ENCODE results near the gene MB21D2.
A peak's percentile ranks its signal among the peaks of the same experiment; 100 is the strongest.

The MB21D2 gene

GRCh38 chr3:192870822-192871221 lies 46.8 kb downstream of the MB21D2 start:
- no peak for FAIRE-seq

DNA sequence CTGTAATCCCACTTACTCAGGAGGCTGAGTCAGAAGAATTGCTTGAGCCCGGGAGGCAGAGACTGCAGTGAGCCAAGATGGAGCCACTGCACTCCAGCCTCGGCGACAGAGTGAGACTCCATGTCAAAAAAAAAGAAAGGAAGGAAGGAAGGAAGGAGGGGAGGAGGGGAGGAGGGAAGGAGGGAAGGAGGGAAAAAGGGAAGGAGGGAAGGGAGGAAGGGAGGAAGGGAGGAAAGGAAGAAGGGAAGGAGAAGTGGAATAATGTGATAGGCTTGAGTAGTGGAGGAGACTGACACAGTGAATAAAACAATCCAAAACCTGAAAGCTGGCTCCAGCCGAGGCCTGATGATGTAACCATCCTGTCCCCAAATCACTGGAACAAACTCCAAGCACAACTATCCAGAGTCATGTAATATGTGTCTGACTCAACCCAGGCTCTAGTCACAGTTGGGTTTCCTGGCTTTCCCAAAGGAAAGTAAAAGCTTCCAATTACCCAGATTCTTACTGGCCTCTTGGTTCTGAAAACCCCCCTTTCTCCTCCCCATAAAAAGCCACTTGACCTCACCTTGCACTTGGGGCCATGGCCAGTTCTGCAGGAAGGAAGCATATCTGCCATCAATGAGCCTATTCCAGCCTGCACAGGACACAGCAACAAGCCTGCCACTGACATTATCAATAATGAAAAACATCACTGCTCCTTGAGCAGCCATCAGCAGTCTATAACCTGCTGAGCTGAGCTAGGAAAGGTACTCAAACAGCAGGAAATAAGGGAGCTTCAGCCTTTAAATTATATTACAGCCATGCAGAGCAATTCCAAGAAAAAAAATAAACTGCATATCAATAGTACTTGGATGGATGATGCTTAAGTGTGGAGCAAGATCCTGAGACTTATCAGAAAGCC lies 48.3 kb downstream of the MB21D2 start:
- no peak for TF ChIP-seq POU2F2 (IDR thresholded peaks at IDR 0.05; ENCODE audit: low read depth, low read length)
- no peak for TF ChIP-seq SPI1 (IDR thresholded peaks at IDR 0.05; ENCODE audit: low read depth, low read length)
- no peak for TF ChIP-seq POLR2AphosphoS5 (IDR thresholded peaks at IDR 0.05; ENCODE audit: low read depth, low read length)
- TF ChIP-seq TAF1 (IDR thresholded peaks at IDR 0.05; ENCODE audit: low read depth, low read length): no peak
- TF ChIP-seq POLR2A (IDR thresholded peaks at IDR 0.05; ENCODE audit: low read depth, low read length): no peak
- no peak for TF ChIP-seq PAX5 (IDR thresholded peaks at IDR 0.05; ENCODE audit: insufficient read depth, low read length, severe bottlenecking)
- FAIRE-seq (peak; percentile 45), DNase-seq (ENCODE audit: insufficient read length, low spot score) (no peak)

More at GRCh38 chr3:192870822-192871221, 46.8 kb downstream of the MB21D2 start:
- no peak for TF ChIP-seq PAX5 (IDR thresholded peaks at IDR 0.05; ENCODE audit: insufficient read depth, low read length, severe bottlenecking)
- no peak for TF ChIP-seq POLR2AphosphoS5 (IDR thresholded peaks at IDR 0.05; ENCODE audit: low read depth, low read length)
- no peak for TF ChIP-seq POLR2A (IDR thresholded peaks at IDR 0.05; ENCODE audit: low read depth, low read length)
- no peak for TF ChIP-seq SPI1 (IDR thresholded peaks at IDR 0.05; ENCODE audit: low read depth, low read length)
- no peak for TF ChIP-seq POU2F2 (IDR thresholded peaks at IDR 0.05; ENCODE audit: low read depth, low read length)
- no peak for TF ChIP-seq TAF1 (IDR thresholded peaks at IDR 0.05; ENCODE audit: low read depth, low read length)
- DNase-seq (ENCODE audit: insufficient read length, low spot score): no peak

GRCh38 chr3:192867645-192868044 lies 50.0 kb downstream of the MB21D2 start:
- DNase-seq (ENCODE audit: insufficient read length, low spot score) (no peak), FAIRE-seq (no peak)

DNA sequence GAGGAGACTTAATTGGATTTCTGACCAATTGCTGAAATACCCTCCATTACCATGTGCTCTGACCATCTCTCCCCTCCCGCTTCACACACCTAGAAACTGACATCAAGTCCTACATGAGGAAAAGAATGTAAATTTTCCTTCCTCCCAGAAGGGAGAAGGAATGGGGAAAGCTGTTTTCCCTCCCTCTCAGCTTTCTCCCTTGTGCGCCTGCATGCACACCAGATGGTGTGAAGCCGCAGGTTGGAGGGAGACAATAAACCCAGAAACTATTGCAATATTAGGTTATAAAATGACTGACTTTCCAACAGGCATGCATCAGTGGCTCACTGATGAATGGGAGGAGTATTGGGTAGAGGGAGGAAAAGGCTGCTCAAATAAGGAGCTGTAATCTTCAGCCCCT lies 50.9 kb downstream of the MB21D2 start:
- TF ChIP-seq POLR2A (IDR thresholded peaks at IDR 0.05; ENCODE audit: low read depth, low read length) (no peak), TAF1 (IDR thresholded peaks at IDR 0.05; ENCODE audit: low read depth, low read length) (no peak), POU2F2 (IDR thresholded peaks at IDR 0.05; ENCODE audit: low read depth, low read length) (no peak)
- FAIRE-seq: no peak
- DNase-seq (ENCODE audit: insufficient read length, low spot score): no peak

More at GRCh38 chr3:192867645-192868044, 50.0 kb downstream of the MB21D2 start:
- TF ChIP-seq PAX5 (IDR thresholded peaks at IDR 0.05; ENCODE audit: insufficient read depth, low read length, severe bottlenecking): no peak

GRCh38 chr3:192864941-192865340 lies 52.7 kb downstream of the MB21D2 start:
- no peak for TF ChIP-seq TAF1 (IDR thresholded peaks at IDR 0.05; ENCODE audit: low read depth, low read length)
- no peak for TF ChIP-seq POLR2AphosphoS5 (IDR thresholded peaks at IDR 0.05; ENCODE audit: low read depth, low read length)
- TF ChIP-seq PAX5 (IDR thresholded peaks at IDR 0.05; ENCODE audit: insufficient read depth, low read length, severe bottlenecking): no peak
- TF ChIP-seq POU2F2 (IDR thresholded peaks at IDR 0.05; ENCODE audit: low read depth, low read length): no peak
- FAIRE-seq (peak; percentile 83), DNase-seq (ENCODE audit: insufficient read length, low spot score) (no peak)

DNA sequence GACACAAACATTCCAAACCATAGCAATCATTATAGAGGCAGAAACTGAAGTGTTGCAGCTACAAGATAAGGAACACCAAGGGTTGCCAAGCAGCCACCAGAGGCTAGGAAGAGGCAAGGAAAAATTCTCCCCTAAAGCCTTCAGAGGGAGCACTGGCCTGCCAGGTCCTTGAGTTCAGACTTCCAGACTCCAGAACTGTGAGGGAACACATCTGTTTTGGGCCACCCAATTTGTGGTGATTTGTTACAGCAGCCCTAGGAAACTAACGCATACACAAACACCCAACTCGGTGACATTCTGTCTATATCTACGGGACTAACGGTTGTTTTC lies 54.6 kb downstream of the MB21D2 start:
- DNase-seq (ENCODE audit: insufficient read length, low spot score): no peak
- TF ChIP-seq POU2F2 (IDR thresholded peaks at IDR 0.05; ENCODE audit: low read depth, low read length) (no peak), TAF1 (IDR thresholded peaks at IDR 0.05; ENCODE audit: low read depth, low read length) (no peak), SPI1 (IDR thresholded peaks at IDR 0.05; ENCODE audit: low read depth, low read length) (no peak), PAX5 (IDR thresholded peaks at IDR 0.05; ENCODE audit: insufficient read depth, low read length, severe bottlenecking) (no peak)
- no peak for FAIRE-seq

DNA sequence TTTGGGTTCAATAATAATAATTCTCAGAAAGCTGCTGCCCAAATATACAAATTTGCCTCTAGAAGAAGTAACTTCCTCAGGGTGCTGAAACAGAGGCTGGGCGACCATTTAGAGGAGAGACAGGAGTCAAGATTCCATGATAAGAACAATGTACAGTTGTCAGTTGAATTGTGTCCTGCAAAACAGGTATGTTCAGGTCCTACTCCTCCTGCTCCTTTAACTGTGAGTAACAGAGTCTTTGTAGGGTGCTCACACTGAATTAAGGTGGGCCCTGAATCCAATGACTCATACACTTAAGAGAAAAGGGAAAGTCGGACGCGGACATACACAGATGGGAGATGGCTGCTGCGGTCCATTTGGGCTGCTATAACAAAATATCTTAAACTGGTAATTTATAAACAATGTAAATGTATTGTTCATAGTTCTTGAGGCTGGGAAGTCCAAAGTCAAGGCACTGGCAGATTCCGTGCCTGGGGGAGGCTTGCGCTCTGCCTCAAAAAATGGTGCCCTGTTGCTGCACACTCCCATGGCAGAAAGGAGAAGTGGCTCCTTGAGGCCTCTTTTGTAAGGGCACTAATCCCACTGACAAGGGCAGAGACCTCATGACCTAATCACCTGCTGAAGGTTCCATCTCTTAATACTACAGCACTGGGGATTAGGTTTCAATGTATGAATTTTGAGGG lies 55.1 kb downstream of the MB21D2 start:
- FAIRE-seq (no peak), DNase-seq (ENCODE audit: insufficient read length, low spot score) (no peak)
- peak; percentile 79 for TF ChIP-seq SPI1 (IDR thresholded peaks at IDR 0.05; ENCODE audit: low read depth, low read length)
- TF ChIP-seq PAX5 (IDR thresholded peaks at IDR 0.05; ENCODE audit: insufficient read depth, low read length, severe bottlenecking): no peak

GRCh38 chr3:192861972-192862371 lies 55.7 kb downstream of the MB21D2 start:
- FAIRE-seq (peak; percentile 85), DNase-seq (ENCODE audit: insufficient read length, low spot score) (no peak)
- TF ChIP-seq PAX5 (IDR thresholded peaks at IDR 0.05; ENCODE audit: insufficient read depth, low read length, severe bottlenecking): no peak
- TF ChIP-seq POLR2A (IDR thresholded peaks at IDR 0.05; ENCODE audit: low read depth, low read length): no peak
- TF ChIP-seq POU2F2 (IDR thresholded peaks at IDR 0.05; ENCODE audit: low read depth, low read length): no peak
- TF ChIP-seq TAF1 (IDR thresholded peaks at IDR 0.05; ENCODE audit: low read depth, low read length): no peak
- TF ChIP-seq POLR2AphosphoS5 (IDR thresholded peaks at IDR 0.05; ENCODE audit: low read depth, low read length): no peak
- peak; percentile 56; the same call in 1 of the 2 replicates for TF ChIP-seq SPI1 (IDR thresholded peaks at IDR 0.05; ENCODE audit: low read depth, low read length)

DNA sequence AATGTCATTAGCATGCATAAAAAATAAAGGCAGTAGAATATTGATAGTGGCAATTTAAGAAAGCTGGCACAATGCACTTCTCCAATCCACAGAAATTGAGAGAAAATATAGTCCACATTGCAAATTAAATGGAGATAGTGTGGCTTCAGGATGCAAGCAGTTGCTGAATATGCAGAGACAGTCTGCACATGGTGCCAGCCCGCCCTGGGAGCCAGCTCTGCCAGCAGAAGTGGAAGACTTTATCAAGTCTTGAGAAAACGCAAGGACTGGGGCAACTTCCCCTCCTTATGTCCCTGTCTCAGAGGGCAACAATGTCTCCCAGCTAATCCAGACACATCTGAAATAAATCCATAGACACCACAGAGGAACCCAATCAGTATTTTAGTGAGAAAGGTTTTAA lies 57.2 kb downstream of the MB21D2 start:
- no peak for TF ChIP-seq TAF1 (IDR thresholded peaks at IDR 0.05; ENCODE audit: low read depth, low read length)
- TF ChIP-seq POLR2A (IDR thresholded peaks at IDR 0.05; ENCODE audit: low read depth, low read length): no peak
- TF ChIP-seq PAX5 (IDR thresholded peaks at IDR 0.05; ENCODE audit: insufficient read depth, low read length, severe bottlenecking): no peak
- no peak for TF ChIP-seq SPI1 (IDR thresholded peaks at IDR 0.05; ENCODE audit: low read depth, low read length)
- no peak for TF ChIP-seq POLR2AphosphoS5 (IDR thresholded peaks at IDR 0.05; ENCODE audit: low read depth, low read length)
- no peak for TF ChIP-seq POU2F2 (IDR thresholded peaks at IDR 0.05; ENCODE audit: low read depth, low read length)
- no peak for FAIRE-seq
- no peak for DNase-seq (ENCODE audit: insufficient read length, low spot score)
